HepG2 (cell line): ENCODE results near the gene CNN3. TPM values are rescaled to one million over a fixed set of nuclear protein-coding genes. Genes with fewer than 3 reads are reported as not detected.

Experiments
- ATAC-seq: fragments of 200-7000 bp; cut with Tn5 transposase; 3 replicates; pipeline ENCODE4 v1.9.1; 2020; ENCODE audit warnings: mild to moderate bottlenecking, moderate library complexity
- BruUV-seq: library from RNA; stranded (reverse); fragments of 400-500 nt; replicated peaks from 2 replicates; lab custom pipeline; 2021; lab: Mats Ljungman, UMichigan
- CTCF ChIA-PET: fragments of 300-600 bp; formaldehyde crosslinking; extraction: SDS; loops from one replicate; lab custom pipeline; 2021; ENCODE audit warnings: low total read pairs, inconsistent platforms, low intra/inter-chr PET ratio; lab: Yijun Ruan, JAX
- POLR2A ChIA-PET: fragments of 350-600 bp; sonication (Branson Sonifier 250); formaldehyde crosslinking; loops from one replicate; lab custom pipeline; 2020; ENCODE audit warnings: antibody characterized with exemption, inconsistent platforms; lab: Yijun Ruan, JAX
- DNase-seq: peaks from one replicate; pipeline ENCODE4 v3.0.0-alpha.2; 2015; ENCODE audit warnings: low spot score
- FAIRE-seq: peaks from 3 replicates; lab custom pipeline; 2011; peaks lifted over from hg19 to GRCh38; lab: Jason Lieb, UNC
- H2AFZ ChIP-seq: one replicate; pipeline ENCODE4 v1.6.1; 2011; ENCODE audit warnings: low read length, inconsistent platforms
- H3K27ac ChIP-seq: fragments of 300-600 bp; 3 replicates; pipeline ENCODE4 v1.8.0; 2011; ENCODE audit warnings: mixed run types, mild to moderate bottlenecking, mixed read lengths, low read length, inconsistent platforms; ENCODE audit not compliant: insufficient read depth; ENCODE audit errors: extremely low read length
- H3K27me3 ChIP-seq, 2 experiments: fragments of 200-600 bp in 1 of 2; 2 replicates in 1 of 2; 3 replicates in 1 of 2; pipeline versions ENCODE4 v1.6.0 to v1.8.0; 2011; ENCODE audit warnings: low read length in 2 of 2, mild to moderate bottlenecking in 2 of 2, moderate library complexity in 2 of 2, inconsistent platforms in 1 of 2; ENCODE audit not compliant: insufficient read depth in 2 of 2, control insufficient read depth in 1 of 2
- H3K36me3 ChIP-seq, 2 experiments: fragments of 200-600 bp in 1 of 2; replicated peaks in 1 of 2; 2 replicates in 1 of 2; 3 replicates in 1 of 2; pipeline versions ENCODE4 v1.5.1 to v1.8.0; 2011; ENCODE audit warnings: low read length in 2 of 2, inconsistent platforms in 1 of 2; ENCODE audit not compliant: insufficient read depth in 2 of 2, control insufficient read depth in 1 of 2
- H3K4me1 ChIP-seq: 2 replicates; pipeline ENCODE4 v1.5.1; 2012; ENCODE audit warnings: low read length, inconsistent platforms; ENCODE audit not compliant: insufficient read depth
- H3K4me2 ChIP-seq: 2 replicates; pipeline ENCODE4 v1.6.0; 2011; ENCODE audit warnings: low read depth, low read length, inconsistent platforms
- H3K4me3 ChIP-seq, 3 experiments: fragments of 200-600 bp in 1 of 3; sonication (generic), shearing (Covaris generic) in 1 of 3; replicated peaks in 1 of 3; 2 replicates each; pipeline ENCODE4 v1.5.1; 2011 to 2016; ENCODE audit warnings: low read length in 3 of 3, inconsistent platforms in 2 of 3, low read depth in 2 of 3, mild to moderate bottlenecking in 2 of 3, control low read depth in 1 of 3, mixed read lengths in 1 of 3; ENCODE audit not compliant: insufficient read depth in 1 of 3
- H3K79me2 ChIP-seq: one replicate; pipeline ENCODE4 v1.6.1; 2011; ENCODE audit warnings: low read length, inconsistent platforms; ENCODE audit not compliant: insufficient read depth
- H3K9ac ChIP-seq: 2 replicates; pipeline ENCODE4 v1.6.0; 2011; ENCODE audit warnings: mild to moderate bottlenecking, low read depth, low read length, inconsistent platforms; ENCODE audit not compliant: insufficient read depth
- H3K9me3 ChIP-seq: 2 replicates; pipeline ENCODE4 v1.5.1; 2012; ENCODE audit warnings: mild to moderate bottlenecking, low read length
- H4K20me1 ChIP-seq: 2 replicates; pipeline ENCODE4 v1.6.0; 2011; ENCODE audit warnings: inconsistent platforms, mild to moderate bottlenecking, low read length, moderate library complexity; ENCODE audit not compliant: insufficient read depth
- CBX2 ChIP-seq, 2 experiments: fragments of 200-600 bp in 1 of 2; sonication (generic); formaldehyde crosslinking in 1 of 2; IDR thresholded peaks; 2 replicates each; pipeline versions ENCODE4 v1.7.0 to v1.8.1; 2018 to 2022; ENCODE audit warnings: low read depth in 2 of 2, low read length in 1 of 2, mild to moderate bottlenecking in 1 of 2, missing genetic modification reagents in 1 of 2
- ERF ChIP-seq: IDR thresholded peaks from 2 replicates; pipeline ENCODE4 v1.6.1; 2018; ENCODE audit warnings: missing biosample characterization, missing genetic modification reagents
- POLR2G ChIP-seq: fragments of 200-400 bp; formaldehyde crosslinking; IDR thresholded peaks from 2 replicates; pipeline ENCODE4 v1.6.1; 2018; ENCODE audit warnings: mild to moderate bottlenecking, low read depth, low read length, moderate library complexity
- RBM22 ChIP-seq: fragments of 200-400 bp; formaldehyde crosslinking; optimal IDR thresholded peaks from 2 replicates; pipeline ENCODE3; 2017; ENCODE audit warnings: mild to moderate bottlenecking, low read length, moderate library complexity
- XRCC5 ChIP-seq: fragments of 200-400 bp; formaldehyde crosslinking; optimal IDR thresholded peaks from 2 replicates; pipeline ENCODE3; 2017; ENCODE audit warnings: mild to moderate bottlenecking, low read length
- ZMAT3 ChIP-seq: sonication (generic); formaldehyde crosslinking; conservative IDR thresholded peaks from 2 replicates; pipeline ENCODE4 v1.7.0; 2021; ENCODE audit warnings: missing genetic modification reagents
- ZNF326 ChIP-seq: sonication (generic); formaldehyde crosslinking; IDR thresholded peaks from 2 replicates; pipeline ENCODE4 v1.4.0; 2020; ENCODE audit warnings: missing genetic modification reagents, borderline replicate concordance
- ZNF335 ChIP-seq: sonication (generic); formaldehyde crosslinking; IDR thresholded peaks from 2 replicates; pipeline ENCODE4 v1.4.0; 2020; ENCODE audit warnings: missing genetic modification reagents
- ZNF558 ChIP-seq: sonication (generic); formaldehyde crosslinking; IDR thresholded peaks from 2 replicates; pipeline ENCODE4 v1.9.0; 2022; ENCODE audit warnings: mild to moderate bottlenecking, missing genetic modification reagents, borderline replicate concordance
- ZNF576 ChIP-seq: sonication (generic); formaldehyde crosslinking; IDR thresholded peaks from 2 replicates; pipeline ENCODE4 v1.4.0; 2020; ENCODE audit warnings: mild to moderate bottlenecking, missing genetic modification reagents
- WGBS: methylation state at CpG from one replicate; pipeline ENCODE4 v1.1.6; 2017; ENCODE audit warnings: low lambda C conversion rate; 5-methylcytosine and 5-hydroxymethylcytosine counted together
- in situ Hi-C: cut with HindIII; loops from 2 replicates; pipeline ENCODE4 v1.10.0; 2017; ENCODE audit warnings: low pct_unique_long_range_greater_than_20kb; ENCODE audit not compliant: extremely low pct_ligation_motif_present
- intact Hi-C: fragments of 100-400 bp; cut with micrococcal nuclease; formaldehyde crosslinking; loops from one replicate; pipeline ENCODE4 v1.10.0; 2022; ENCODE audit not compliant: unreplicated experiment
- polyA plus RNA-seq, 8 experiments: library from polyadenylated mRNA; depleted of rRNA in 3 of 8; stranded (reverse) in 7 of 8; unstranded in 1 of 8; fragments of >200 nt; fragmentation: Illumina TruSeq in 4 of 8; extraction: Trizol in 4 of 8; gene quantifications; 2 replicates each; pipeline versions ENCODE4 v1.2.1 to v1.2.3, GENCODE V29; 2011 to 2016; ENCODE audit warnings: low read depth in 4 of 8, missing spikeins in 1 of 8, mixed read lengths in 1 of 8; ENCODE audit not compliant: insufficient read depth in 1 of 8
- total RNA-seq, 5 experiments: library from RNA; depleted of rRNA; stranded (reverse); fragments of >200 nt; fragmentation: Illumina TruSeq; extraction: Trizol; gene quantifications; 2 replicates each; pipeline ENCODE4 v1.2.3, GENCODE V29; 2016; ENCODE audit warnings: low read depth in 1 of 5

Gene CNN3
- total and polyA plus RNA-seq, 2 of the 13 experiments (the other 11 are each of a cell fraction or from before 2014, with no cell fraction given) = 113 to 223 TPM

- CTCF ChIA-PET = no interaction called here
- BruUV-seq = no TSS peak
- POLR2A ChIA-PET = interaction anchor here (1.0 kb wide), 1 partner anchor 9 kb away, joined by 3 read pairs; no protein-coding TSS in a partner anchor
- FAIRE-seq (no peak), ATAC-seq (peak; percentile 31), DNase-seq (no peak)
- no peaks in the 10 kb centered on the region for H3K27me3 ChIP-seq
- WGBS = 99% methylated on average over 4 of the region's 4 CpGs
- H3K36me3 ChIP-seq = peaks cover 12 to 18% of the 10 kb centered on the region in 2 experiments; a peak in 4 of 5 replicates
- H3K79me2 ChIP-seq = no peaks in the 10 kb centered on the region
- H4K20me1 ChIP-seq = no peaks in the 10 kb centered on the region
- TF ChIP-seq XRCC5 (no peak), ZNF326 (no peak), ZNF576 (no peak), ZMAT3 (no peak), ZNF335 (CRISPR knock-in tag) (no peak), POLR2G (peak; percentile 44; the same call in 1 of the 2 replicates), CBX2 (IDR thresholded peaks at IDR 0.05; ENCODE audit: low read depth, low read length) (no peak), CBX2 (CRISPR knock-in tag; IDR thresholded peaks at IDR 0.05; ENCODE audit: low read depth) (no peak), ZNF558 (CRISPR knock-in tag) (no peak), ERF (no peak), RBM22 (peak; percentile 63)
- intact Hi-C loops (no loop called here), in situ Hi-C loops (no loop called here)
- no peaks in the 10 kb centered on the region for H3K9me3 ChIP-seq
- peaks cover 19% of the 10 kb centered on the region for H3K4me1 ChIP-seq
- no peak overlapping the region for H2AFZ ChIP-seq
- no peak overlapping the region for H3K4me3 ChIP-seq
- no peak overlapping the region for H3K27ac ChIP-seq
- H3K4me2 ChIP-seq = no peak overlapping the region
- no peak overlapping the region for H3K9ac ChIP-seq
These were observed 34.2 kb downstream of the CNN3 start for GRCh38 chr1:94892604-94893254.
